ENCODE data around the gene RXRA. TPM values are rescaled to one million over a fixed set of nuclear protein-coding genes. Genes with fewer than 3 reads are reported as not detected.

Gene RXRA
- total and polyA plus RNA-seq, 4 donors, result 41.5 to 116 (median 74.1) TPM

GRCh38 chr9:134289241-134289875 is 36.9 kb upstream of the RXRA start:
- TF ChIP-seq RXRA (IDR thresholded peaks at IDR 0.05) (no peak), ZBTB33 (IDR thresholded peaks at IDR 0.05) (no peak), FOXA2 (IDR thresholded peaks at IDR 0.05) (no peak), JUND (IDR thresholded peaks at IDR 0.05) (no peak), YY1 (IDR thresholded peaks at IDR 0.05) (no peak), FOXA1 (IDR thresholded peaks at IDR 0.05) (no peak), SP1 (IDR thresholded peaks at IDR 0.05) (no peak), MAX (IDR thresholded peaks at IDR 0.05) (no peak), GABPA (IDR thresholded peaks at IDR 0.05 in 1 of 2, conservative IDR thresholded peaks at IDR 0.05 in 1 of 2) (no peak), HNF4A (conservative IDR thresholded peaks at IDR 0.05) (no peak), HNF4G (IDR thresholded peaks at IDR 0.05) (no peak)
- TF ChIP-seq, protein P1, sequence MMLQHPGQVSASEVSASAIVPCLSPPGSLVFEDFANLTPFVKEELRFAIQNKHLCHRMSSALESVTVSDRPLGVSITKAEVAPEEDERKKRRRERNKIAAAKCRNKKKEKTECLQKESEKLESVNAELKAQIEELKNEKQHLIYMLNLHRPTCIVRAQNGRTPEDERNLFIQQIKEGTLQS (IDR thresholded peaks at IDR 0.05), result no peak
- TF ChIP-seq, protein P2, sequence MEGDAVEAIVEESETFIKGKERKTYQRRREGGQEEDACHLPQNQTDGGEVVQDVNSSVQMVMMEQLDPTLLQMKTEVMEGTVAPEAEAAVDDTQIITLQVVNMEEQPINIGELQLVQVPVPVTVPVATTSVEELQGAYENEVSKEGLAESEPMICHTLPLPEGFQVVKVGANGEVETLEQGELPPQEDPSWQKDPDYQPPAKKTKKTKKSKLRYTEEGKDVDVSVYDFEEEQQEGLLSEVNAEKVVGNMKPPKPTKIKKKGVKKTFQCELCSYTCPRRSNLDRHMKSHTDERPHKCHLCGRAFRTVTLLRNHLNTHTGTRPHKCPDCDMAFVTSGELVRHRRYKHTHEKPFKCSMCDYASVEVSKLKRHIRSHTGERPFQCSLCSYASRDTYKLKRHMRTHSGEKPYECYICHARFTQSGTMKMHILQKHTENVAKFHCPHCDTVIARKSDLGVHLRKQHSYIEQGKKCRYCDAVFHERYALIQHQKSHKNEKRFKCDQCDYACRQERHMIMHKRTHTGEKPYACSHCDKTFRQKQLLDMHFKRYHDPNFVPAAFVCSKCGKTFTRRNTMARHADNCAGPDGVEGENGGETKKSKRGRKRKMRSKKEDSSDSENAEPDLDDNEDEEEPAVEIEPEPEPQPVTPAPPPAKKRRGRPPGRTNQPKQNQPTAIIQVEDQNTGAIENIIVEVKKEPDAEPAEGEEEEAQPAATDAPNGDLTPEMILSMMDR (IDR thresholded peaks at IDR 0.05; ENCODE audit: low read depth, low read length, missing input control), result no peak
- TF ChIP-seq, protein P3, sequence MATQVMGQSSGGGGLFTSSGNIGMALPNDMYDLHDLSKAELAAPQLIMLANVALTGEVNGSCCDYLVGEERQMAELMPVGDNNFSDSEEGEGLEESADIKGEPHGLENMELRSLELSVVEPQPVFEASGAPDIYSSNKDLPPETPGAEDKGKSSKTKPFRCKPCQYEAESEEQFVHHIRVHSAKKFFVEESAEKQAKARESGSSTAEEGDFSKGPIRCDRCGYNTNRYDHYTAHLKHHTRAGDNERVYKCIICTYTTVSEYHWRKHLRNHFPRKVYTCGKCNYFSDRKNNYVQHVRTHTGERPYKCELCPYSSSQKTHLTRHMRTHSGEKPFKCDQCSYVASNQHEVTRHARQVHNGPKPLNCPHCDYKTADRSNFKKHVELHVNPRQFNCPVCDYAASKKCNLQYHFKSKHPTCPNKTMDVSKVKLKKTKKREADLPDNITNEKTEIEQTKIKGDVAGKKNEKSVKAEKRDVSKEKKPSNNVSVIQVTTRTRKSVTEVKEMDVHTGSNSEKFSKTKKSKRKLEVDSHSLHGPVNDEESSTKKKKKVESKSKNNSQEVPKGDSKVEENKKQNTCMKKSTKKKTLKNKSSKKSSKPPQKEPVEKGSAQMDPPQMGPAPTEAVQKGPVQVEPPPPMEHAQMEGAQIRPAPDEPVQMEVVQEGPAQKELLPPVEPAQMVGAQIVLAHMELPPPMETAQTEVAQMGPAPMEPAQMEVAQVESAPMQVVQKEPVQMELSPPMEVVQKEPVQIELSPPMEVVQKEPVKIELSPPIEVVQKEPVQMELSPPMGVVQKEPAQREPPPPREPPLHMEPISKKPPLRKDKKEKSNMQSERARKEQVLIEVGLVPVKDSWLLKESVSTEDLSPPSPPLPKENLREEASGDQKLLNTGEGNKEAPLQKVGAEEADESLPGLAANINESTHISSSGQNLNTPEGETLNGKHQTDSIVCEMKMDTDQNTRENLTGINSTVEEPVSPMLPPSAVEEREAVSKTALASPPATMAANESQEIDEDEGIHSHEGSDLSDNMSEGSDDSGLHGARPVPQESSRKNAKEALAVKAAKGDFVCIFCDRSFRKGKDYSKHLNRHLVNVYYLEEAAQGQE (IDR thresholded peaks at IDR 0.05), result no peak
- 92% methylated on average over 12 of the region's 12 CpGs for WGBS
- Histone ChIP-seq H3K4me1 (ENCODE audit: control insufficient read depth in 4 of 4, insufficient read depth in 4 of 4, low read length in 3 of 4) (peaks cover 5 to 35% (median 22%) of the 10 kb centered on the region in 4 donors), H3K27me3 (ENCODE audit: control insufficient read depth in 4 of 4, insufficient read depth in 4 of 4, low read length in 3 of 4) (no peaks in the 10 kb centered on the region), H3K9ac (ENCODE audit: low read depth in 1 of 2, low read length in 2 of 2) (no peak overlapping the region), H3K9me3 (ENCODE audit: control insufficient read depth in 4 of 4, low read length in 3 of 4) (no peaks in the 10 kb centered on the region), H3K27ac (ENCODE audit: low read depth in 1 of 2, low read length in 2 of 2) (no peak overlapping the region), H3K36me3 (ENCODE audit: control insufficient read depth in 4 of 4, insufficient read depth in 3 of 4, low read depth in 1 of 4, low read length in 3 of 4) (no peaks in the 10 kb centered on the region), H3K4me3 (ENCODE audit: low read depth in 1 of 3, low read length in 3 of 3) (no peak overlapping the region)
- no peak for DNase-seq (ENCODE audit: low spot score)
